ENCODE data around the gene IGFL2. TPM values are rescaled to one million over a fixed set of nuclear protein-coding genes. Genes with fewer than 3 reads are reported as not detected.
"Not testable (repeated sequence)": the region's sequence is repeated elsewhere in the genome, so short reads cannot be mapped to it uniquely, and the experiment has no call there.

IGFL2 gene
- polyA plus RNA-seq: 1 to 10 TPM in 1 of 2 donors, under 1 TPM in 1; 0.12 to 5.4 TPM

GRCh38 chr19:46147791-46148288 is at the start of gene IGFL2:
TSS of gene IGFL2 (plus strand) at chr19:46148238. CDS start at chr19:46148279, 41 bp downstream.
- Histone ChIP-seq H3K4me3 (ENCODE audit: low read depth in 1 of 2, low read length in 2 of 2) (no peak within 1 kb of the TSS), H3K9me3 (ENCODE audit: control insufficient read depth in 2 of 2, insufficient read depth in 1 of 2, low read depth in 1 of 2, low read length in 1 of 2) (no peaks in the 10 kb centered on the region), H3K27me3 (ENCODE audit: control insufficient read depth in 1 of 2, insufficient read depth in 2 of 2, low read length in 2 of 2) (no peaks in the 10 kb centered on the region), H3K27ac (ENCODE audit: low read depth in 2 of 2, low read length in 1 of 2) (no peak within 1 kb of the TSS), H3K4me1 (ENCODE audit: control insufficient read depth in 2 of 2, insufficient read depth in 2 of 2, low read length in 1 of 2) (no peaks in the 10 kb centered on the region), H3K36me3 (ENCODE audit: control insufficient read depth in 2 of 2, insufficient read depth in 2 of 2, low read length in 1 of 2) (no peaks in the 10 kb centered on the region)
- 51 to 55% methylated on average over 6 of the region's 6 CpGs for WGBS, 2 donors

- 79 to 82% methylated on average over 1 of the region's 1 CpG for WGBS, 2 donors
- H3K27ac ChIP-seq (ENCODE audit: low read depth in 2 of 2, low read length in 1 of 2): no peak overlapping the region
- H3K36me3 ChIP-seq (ENCODE audit: control insufficient read depth in 2 of 2, insufficient read depth in 2 of 2, low read length in 1 of 2): no peaks in the 10 kb centered on the region
- no peaks in the 10 kb centered on the region for H3K4me1 ChIP-seq (ENCODE audit: control insufficient read depth in 2 of 2, insufficient read depth in 2 of 2, low read length in 1 of 2)
- peaks cover 0 to 3% of the 10 kb centered on the region in 2 donors for H3K9me3 ChIP-seq (ENCODE audit: control insufficient read depth in 2 of 2, insufficient read depth in 1 of 2, low read depth in 1 of 2, low read length in 1 of 2)
- H3K27me3 ChIP-seq (ENCODE audit: control insufficient read depth in 1 of 2, insufficient read depth in 2 of 2, low read length in 2 of 2): no peaks in the 10 kb centered on the region
- H3K4me3 ChIP-seq (ENCODE audit: low read depth in 1 of 2, low read length in 2 of 2): no peak overlapping the region
Measured at GRCh38 chr19:46100344-46100743, 47.7 kb upstream of the IGFL2 start.

DNA sequence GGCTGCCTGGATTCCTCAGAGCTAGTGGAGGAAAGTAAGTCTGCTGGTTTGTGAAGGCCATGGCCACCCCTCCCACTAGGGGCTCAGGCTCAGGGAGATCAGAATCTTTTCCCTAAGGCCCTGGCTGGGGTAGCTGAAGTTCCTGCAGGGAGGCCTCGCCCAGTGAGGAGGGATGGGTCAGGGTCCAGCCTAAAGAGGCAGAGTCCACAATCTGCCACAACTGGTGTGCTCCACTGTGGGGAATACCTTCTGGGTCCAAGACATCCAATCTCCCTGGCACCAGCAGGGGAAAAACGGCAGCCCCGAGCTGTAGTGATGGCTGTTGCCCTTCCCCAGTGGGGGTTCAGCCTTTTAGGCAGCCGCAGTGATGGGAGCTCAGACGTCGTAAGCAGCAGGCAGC is 46.7 kb upstream of the IGFL2 start:
- Histone ChIP-seq H3K9me3 (ENCODE audit: control insufficient read depth in 2 of 2, insufficient read depth in 1 of 2, low read depth in 1 of 2, low read length in 1 of 2) (peaks cover 0 to 3% of the 10 kb centered on the region in 2 donors), H3K4me3 (ENCODE audit: low read depth in 1 of 2, low read length in 2 of 2) (no peak overlapping the region), H3K27me3 (ENCODE audit: control insufficient read depth in 1 of 2, insufficient read depth in 2 of 2, low read length in 2 of 2) (no peaks in the 10 kb centered on the region), H3K36me3 (ENCODE audit: control insufficient read depth in 2 of 2, insufficient read depth in 2 of 2, low read length in 1 of 2) (no peaks in the 10 kb centered on the region), H3K27ac (ENCODE audit: low read depth in 2 of 2, low read length in 1 of 2) (no peak overlapping the region), H3K4me1 (ENCODE audit: control insufficient read depth in 2 of 2, insufficient read depth in 2 of 2, low read length in 1 of 2) (no peaks in the 10 kb centered on the region)
- 68 to 72% methylated on average over 6 of the region's 6 CpGs for WGBS, 2 donors

DNA sequence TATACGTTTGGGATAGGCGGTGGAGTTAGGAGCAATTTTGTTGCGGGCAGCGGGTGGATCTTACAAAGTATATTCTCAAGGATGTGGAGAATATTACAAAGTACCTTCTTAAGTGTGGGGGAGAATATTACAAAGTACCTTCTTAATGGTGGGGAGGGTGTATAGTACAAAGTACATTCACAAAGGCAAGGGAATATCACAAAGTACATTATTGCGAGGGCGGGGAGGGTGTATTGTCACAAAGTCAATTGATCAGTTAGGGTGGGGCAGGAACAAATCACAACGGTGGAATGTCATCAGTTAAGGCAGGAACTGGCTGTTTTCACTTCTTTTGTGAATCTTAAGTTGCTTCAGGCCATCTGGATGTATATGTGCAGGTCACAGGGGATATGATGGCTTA is 45.7 kb upstream of the IGFL2 start:
- H3K4me1 ChIP-seq (ENCODE audit: control insufficient read depth in 2 of 2, insufficient read depth in 2 of 2, low read length in 1 of 2); H3K27me3 ChIP-seq (ENCODE audit: control insufficient read depth in 1 of 2, insufficient read depth in 2 of 2, low read length in 2 of 2); H3K9me3 ChIP-seq (ENCODE audit: control insufficient read depth in 2 of 2, insufficient read depth in 1 of 2, low read depth in 1 of 2, low read length in 1 of 2); H3K27ac ChIP-seq (ENCODE audit: low read depth in 2 of 2, low read length in 1 of 2); H3K4me3 ChIP-seq (ENCODE audit: low read depth in 1 of 2, low read length in 2 of 2); H3K36me3 ChIP-seq (ENCODE audit: control insufficient read depth in 2 of 2, insufficient read depth in 2 of 2, low read length in 1 of 2): not testable (repeated sequence)
- WGBS, 2 donors: 81% methylated on average over 7 of the region's 7 CpGs

GRCh38 chr19:46107371-46107770 is 40.7 kb upstream of the IGFL2 start:
- no peaks in the 10 kb centered on the region for H3K36me3 ChIP-seq (ENCODE audit: control insufficient read depth in 2 of 2, insufficient read depth in 2 of 2, low read length in 1 of 2)
- H3K4me3 ChIP-seq (ENCODE audit: low read depth in 1 of 2, low read length in 2 of 2): no peak overlapping the region
- no peaks in the 10 kb centered on the region for H3K27me3 ChIP-seq (ENCODE audit: control insufficient read depth in 1 of 2, insufficient read depth in 2 of 2, low read length in 2 of 2)
- no peaks in the 10 kb centered on the region for H3K4me1 ChIP-seq (ENCODE audit: control insufficient read depth in 2 of 2, insufficient read depth in 2 of 2, low read length in 1 of 2)
- peaks cover 0 to 3% of the 10 kb centered on the region in 2 donors for H3K9me3 ChIP-seq (ENCODE audit: control insufficient read depth in 2 of 2, insufficient read depth in 1 of 2, low read depth in 1 of 2, low read length in 1 of 2)
- WGBS, 2 donors: 49 to 56% methylated on average over 6 of the region's 6 CpGs
- H3K27ac ChIP-seq (ENCODE audit: low read depth in 2 of 2, low read length in 1 of 2): no peak overlapping the region

GRCh38 chr19:46109876-46110275 is 38.2 kb upstream of the IGFL2 start:
- H3K9me3 ChIP-seq (ENCODE audit: control insufficient read depth in 2 of 2, insufficient read depth in 1 of 2, low read depth in 1 of 2, low read length in 1 of 2): no peaks in the 10 kb centered on the region
- no peaks in the 10 kb centered on the region for H3K36me3 ChIP-seq (ENCODE audit: control insufficient read depth in 2 of 2, insufficient read depth in 2 of 2, low read length in 1 of 2)
- WGBS, 2 donors: 43 to 55% methylated on average over 6 of the region's 6 CpGs
- H3K27me3 ChIP-seq (ENCODE audit: control insufficient read depth in 1 of 2, insufficient read depth in 2 of 2, low read length in 2 of 2): no peaks in the 10 kb centered on the region
- H3K27ac ChIP-seq (ENCODE audit: low read depth in 2 of 2, low read length in 1 of 2): no peak overlapping the region
- no peak overlapping the region for H3K4me3 ChIP-seq (ENCODE audit: low read depth in 1 of 2, low read length in 2 of 2)
- no peaks in the 10 kb centered on the region for H3K4me1 ChIP-seq (ENCODE audit: control insufficient read depth in 2 of 2, insufficient read depth in 2 of 2, low read length in 1 of 2)

- Histone ChIP-seq H3K36me3 (ENCODE audit: control insufficient read depth in 2 of 2, insufficient read depth in 2 of 2, low read length in 1 of 2) (no peaks in the 10 kb centered on the region), H3K4me3 (ENCODE audit: low read depth in 1 of 2, low read length in 2 of 2) (no peak overlapping the region), H3K27me3 (ENCODE audit: control insufficient read depth in 1 of 2, insufficient read depth in 2 of 2, low read length in 2 of 2) (no peaks in the 10 kb centered on the region), H3K9me3 (ENCODE audit: control insufficient read depth in 2 of 2, insufficient read depth in 1 of 2, low read depth in 1 of 2, low read length in 1 of 2) (no peaks in the 10 kb centered on the region), H3K27ac (ENCODE audit: low read depth in 2 of 2, low read length in 1 of 2) (no peak overlapping the region), H3K4me1 (ENCODE audit: control insufficient read depth in 2 of 2, insufficient read depth in 2 of 2, low read length in 1 of 2) (no peaks in the 10 kb centered on the region)
- 38 to 40% methylated on average over 3 of the region's 3 CpGs for WGBS, 2 donors
Measured at GRCh38 chr19:46111376-46111775, 36.7 kb upstream of the IGFL2 start.

GRCh38 chr19:46112527-46112926 is 35.5 kb upstream of the IGFL2 start:
- Histone ChIP-seq H3K4me1 (ENCODE audit: control insufficient read depth in 2 of 2, insufficient read depth in 2 of 2, low read length in 1 of 2) (no peaks in the 10 kb centered on the region), H3K27me3 (ENCODE audit: control insufficient read depth in 1 of 2, insufficient read depth in 2 of 2, low read length in 2 of 2) (no peaks in the 10 kb centered on the region), H3K36me3 (ENCODE audit: control insufficient read depth in 2 of 2, insufficient read depth in 2 of 2, low read length in 1 of 2) (no peaks in the 10 kb centered on the region), H3K4me3 (ENCODE audit: low read depth in 1 of 2, low read length in 2 of 2) (no peak overlapping the region), H3K27ac (ENCODE audit: low read depth in 2 of 2, low read length in 1 of 2) (no peak overlapping the region), H3K9me3 (ENCODE audit: control insufficient read depth in 2 of 2, insufficient read depth in 1 of 2, low read depth in 1 of 2, low read length in 1 of 2) (no peaks in the 10 kb centered on the region)
- WGBS, 2 donors: 70 to 72% methylated on average over 2 of the region's 2 CpGs

GRCh38 chr19:46113726-46114125 is 34.3 kb upstream of the IGFL2 start:
- WGBS, 2 donors: 55 to 66% methylated on average over 1 of the region's 1 CpG
- no peak overlapping the region for H3K27ac ChIP-seq (ENCODE audit: low read depth in 2 of 2, low read length in 1 of 2)
- no peaks in the 10 kb centered on the region for H3K4me1 ChIP-seq (ENCODE audit: control insufficient read depth in 2 of 2, insufficient read depth in 2 of 2, low read length in 1 of 2)

GRCh38 chr19:46115396-46116106 is 32.5 kb upstream of the IGFL2 start:
- peaks cover 0 to 3% of the 10 kb centered on the region in 2 donors for H3K4me1 ChIP-seq (ENCODE audit: control insufficient read depth in 2 of 2, insufficient read depth in 2 of 2, low read length in 1 of 2)
- WGBS, 2 donors: 40 to 52% methylated on average over 9 of the region's 9 CpGs
- H3K9me3 ChIP-seq (ENCODE audit: control insufficient read depth in 2 of 2, insufficient read depth in 1 of 2, low read depth in 1 of 2, low read length in 1 of 2): peaks cover 2 to 4% of the 10 kb centered on the region in 2 donors
- no peaks in the 10 kb centered on the region for H3K36me3 ChIP-seq (ENCODE audit: control insufficient read depth in 2 of 2, insufficient read depth in 2 of 2, low read length in 1 of 2)
- H3K4me3 ChIP-seq (ENCODE audit: low read depth in 1 of 2, low read length in 2 of 2): no peak overlapping the region
- H3K27ac ChIP-seq (ENCODE audit: low read depth in 2 of 2, low read length in 1 of 2): peak overlapping the region; percentile 54 to 73
- H3K27me3 ChIP-seq (ENCODE audit: control insufficient read depth in 1 of 2, insufficient read depth in 2 of 2, low read length in 2 of 2): no peaks in the 10 kb centered on the region

More at GRCh38 chr19:46113726-46114125, 34.3 kb upstream of the IGFL2 start:
- no peaks in the 10 kb centered on the region for H3K9me3 ChIP-seq (ENCODE audit: control insufficient read depth in 2 of 2, insufficient read depth in 1 of 2, low read depth in 1 of 2, low read length in 1 of 2)
- H3K36me3 ChIP-seq (ENCODE audit: control insufficient read depth in 2 of 2, insufficient read depth in 2 of 2, low read length in 1 of 2): no peaks in the 10 kb centered on the region
- no peaks in the 10 kb centered on the region for H3K27me3 ChIP-seq (ENCODE audit: control insufficient read depth in 1 of 2, insufficient read depth in 2 of 2, low read length in 2 of 2)
- H3K4me3 ChIP-seq (ENCODE audit: low read depth in 1 of 2, low read length in 2 of 2): no peak overlapping the region

Data from esophagus (tissue), 2 donors.